Measurements from ENCODE around the gene CDH23. TPM values are rescaled to one million over a fixed set of nuclear protein-coding genes. Genes with fewer than 3 reads are reported as not detected.

CDH23 gene
- total and polyA plus RNA-seq, 2 of the 8 experiments (the other 6 are each of a cell fraction or from before 2014, with no cell fraction given) = 1.9 to 4.9 TPM

DNA sequence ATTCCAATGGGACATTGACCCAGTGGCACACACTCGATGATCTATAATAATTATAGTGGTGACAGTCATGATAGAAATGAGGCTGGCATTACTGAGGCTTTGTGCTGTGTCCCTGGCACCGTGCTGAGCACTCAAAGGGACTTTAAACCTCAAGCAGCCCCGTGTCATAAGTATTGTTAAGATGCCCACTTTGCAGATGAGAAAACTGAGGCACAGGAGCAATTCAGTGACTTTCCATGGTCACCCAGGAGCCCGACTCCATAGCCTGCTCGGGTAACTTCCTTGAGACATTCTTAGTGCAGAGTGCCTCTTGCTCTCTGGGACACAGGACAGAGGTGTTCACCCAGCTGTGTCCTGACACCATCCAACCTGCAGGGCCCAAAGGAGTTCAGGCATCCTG, 170.3 kb downstream of the CDH23 start:
- no peak overlapping the region for H4K8ac ChIP-seq (ENCODE audit: extremely low read depth, insufficient read depth, low read length)
- H3K23ac ChIP-seq (ENCODE audit: insufficient read length) = no peak overlapping the region
- no peaks in the 10 kb centered on the region for H3K9me3 ChIP-seq (ENCODE audit: insufficient read depth in 2 of 2, low read depth in 1 of 2, low read length in 1 of 2)
- FAIRE-seq (no peak), DNase-seq (ENCODE audit: low read depth in 1 of 2, low spot score in 2 of 2) (no peak)
- H3K4me3 ChIP-seq (ENCODE audit: extremely low read depth in 1 of 4, insufficient read depth in 2 of 4, low read depth in 3 of 4, low read length in 4 of 4) = no peak overlapping the region
- H2BK5ac ChIP-seq (ENCODE audit: low read depth, low read length) = no peak overlapping the region
- no peak overlapping the region for H2BK120ac ChIP-seq (replicated peaks; ENCODE audit: low read depth, low read length)
- no peaks in the 10 kb centered on the region for H3K79me2 ChIP-seq (ENCODE audit: control insufficient read depth in 1 of 2, insufficient read depth in 2 of 2, low read length in 2 of 2)
- no peak overlapping the region for H3K9ac ChIP-seq (replicated peaks in 1 of 4; ENCODE audit: extremely low read depth in 1 of 4, low read depth in 3 of 4, low read length in 3 of 4)
- H3K4me1 ChIP-seq (replicated peaks in 1 of 4; ENCODE audit: control insufficient read depth in 3 of 4, insufficient read depth in 4 of 4, low read length in 3 of 4) = peaks cover 2 to 12% (median 7%) of the 10 kb centered on the region in 4 experiments
- no peak overlapping the region for H3K4me2 ChIP-seq (ENCODE audit: insufficient read depth in 1 of 2, low read depth in 2 of 2, low read length in 2 of 2)
- no peaks in the 10 kb centered on the region for H4K20me1 ChIP-seq (replicated peaks in 1 of 2; ENCODE audit: control insufficient read depth in 1 of 2, insufficient read depth in 2 of 2, low read length in 2 of 2)
- POLR2A ChIA-PET (ENCODE audit: partially characterized antibody) = no interaction called here
- H3K23me2 ChIP-seq (ENCODE audit: low read depth, low read length) = no peaks in the 10 kb centered on the region
- 0 out of 2 replicates have a peak overlapping the region, but pooled peaks have one; percentile 21 for H2BK20ac ChIP-seq (ENCODE audit: low read length)
- H3K79me1 ChIP-seq (ENCODE audit: low read depth, low read length) = no peaks in the 10 kb centered on the region
- H3K18ac ChIP-seq (ENCODE audit: extremely low read depth, low read length) = no peak overlapping the region
- 87% methylated on average over 5 of the region's 5 CpGs; no CpG with 5 or more reads in 1 of the 2 experiments for WGBS, 2 experiments (ENCODE audit: extremely low coverage in 1 of 2, insufficient coverage in 1 of 2, insufficient read length in 1 of 2, insufficient replicate concordance in 2 of 2, low coverage in 1 of 2, low lambda C conversion rate in 2 of 2, missing lambda C conversion rate in 1 of 2)
- H2BK15ac ChIP-seq (ENCODE audit: low read length) = peak overlapping the region; percentile 90
- no peak overlapping the region for H3K4ac ChIP-seq (replicated peaks; ENCODE audit: insufficient read length, low read depth, low read length)
- CTCF ChIA-PET (ENCODE audit: partially characterized antibody) = interaction anchor here (0.9 to 10.2 kb wide), 11 partner anchors 12 to 249 kb away, joined by 3 to 168 read pairs (median 16); partner anchors contain the start of gene SLC29A3
- H3K27ac ChIP-seq (ENCODE audit: low read depth, low read length) = no peak overlapping the region
- no peak overlapping the region for H2AK5ac ChIP-seq (ENCODE audit: low read depth, low read length)
- H3K36me3 ChIP-seq (ENCODE audit: control insufficient read depth in 2 of 4, insufficient read depth in 4 of 4, low read length in 3 of 4) = no peaks in the 10 kb centered on the region
- H2BK12ac ChIP-seq (ENCODE audit: low read depth, low read length) = no peak overlapping the region
- H3K27me3 ChIP-seq (replicated peaks in 1 of 4; ENCODE audit: control insufficient read depth in 3 of 4, extremely low read depth in 1 of 4, insufficient read depth in 3 of 4, low read length in 3 of 4) = 0 out of 7 replicates have a peak, but pooled peaks cover 0 to 2% (median 0%) of the 10 kb centered on the region in 4 experiments
- H2AFZ ChIP-seq (ENCODE audit: low read length) = no peak overlapping the region
- H3K56ac ChIP-seq (replicated peaks; ENCODE audit: insufficient read length, low read depth, low read length) = no peak overlapping the region
- no peak overlapping the region for H4K5ac ChIP-seq (ENCODE audit: insufficient read length, low read depth, low read length)
- H4K91ac ChIP-seq (replicated peaks; ENCODE audit: insufficient read length, low read length) = no peak overlapping the region
- no peak overlapping the region for H3K14ac ChIP-seq (ENCODE audit: insufficient read length)
- TF ChIP-seq CBX8 (IDR thresholded peaks at IDR 0.05; ENCODE audit: borderline replicate concordance, low read depth, low read length) = no peak
- no peak for TF ChIP-seq TCF12 (IDR thresholded peaks at IDR 0.05; ENCODE audit: low read depth, low read length)
- TF ChIP-seq EP300 (IDR thresholded peaks at IDR 0.05; ENCODE audit: borderline replicate concordance in 1 of 2, low read depth in 2 of 2, low read length in 2 of 2) = no peak
- TF ChIP-seq, protein P1, sequence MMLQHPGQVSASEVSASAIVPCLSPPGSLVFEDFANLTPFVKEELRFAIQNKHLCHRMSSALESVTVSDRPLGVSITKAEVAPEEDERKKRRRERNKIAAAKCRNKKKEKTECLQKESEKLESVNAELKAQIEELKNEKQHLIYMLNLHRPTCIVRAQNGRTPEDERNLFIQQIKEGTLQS (IDR thresholded peaks at IDR 0.05; ENCODE audit: insufficient read depth, low read depth, low read length) = no peak
- TF ChIP-seq GABPA (IDR thresholded peaks at IDR 0.05; ENCODE audit: borderline replicate concordance, insufficient read depth, low read length) = no peak
- no peak for TF ChIP-seq SUZ12 (IDR thresholded peaks at IDR 0.05; ENCODE audit: low read length)
- no peak for TF ChIP-seq CEBPB (IDR thresholded peaks at IDR 0.05; ENCODE audit: low read depth, low read length)
- TF ChIP-seq, protein P2, sequence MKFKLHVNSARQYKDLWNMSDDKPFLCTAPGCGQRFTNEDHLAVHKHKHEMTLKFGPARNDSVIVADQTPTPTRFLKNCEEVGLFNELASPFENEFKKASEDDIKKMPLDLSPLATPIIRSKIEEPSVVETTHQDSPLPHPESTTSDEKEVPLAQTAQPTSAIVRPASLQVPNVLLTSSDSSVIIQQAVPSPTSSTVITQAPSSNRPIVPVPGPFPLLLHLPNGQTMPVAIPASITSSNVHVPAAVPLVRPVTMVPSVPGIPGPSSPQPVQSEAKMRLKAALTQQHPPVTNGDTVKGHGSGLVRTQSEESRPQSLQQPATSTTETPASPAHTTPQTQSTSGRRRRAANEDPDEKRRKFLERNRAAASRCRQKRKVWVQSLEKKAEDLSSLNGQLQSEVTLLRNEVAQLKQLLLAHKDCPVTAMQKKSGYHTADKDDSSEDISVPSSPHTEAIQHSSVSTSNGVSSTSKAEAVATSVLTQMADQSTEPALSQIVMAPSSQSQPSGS (IDR thresholded peaks at IDR 0.05; ENCODE audit: low read length) = no peak
- no peak for TF ChIP-seq NANOG (IDR thresholded peaks at IDR 0.05; ENCODE audit: insufficient read depth, low read depth, low read length, poor library complexity, severe bottlenecking)
- no peak for TF ChIP-seq TAF1 (IDR thresholded peaks at IDR 0.05; ENCODE audit: low read depth, low read length)
